ENCODE measurements around the gene ZNF783. TPM values are rescaled to one million over a fixed set of nuclear protein-coding genes. Genes with fewer than 3 reads are reported as not detected.
A peak's percentile ranks its signal among the peaks of the same experiment; 100 is the strongest.

Gene ZNF783
- total RNA-seq, 1 experiment from 2014 or later, result 9.9 TPM

GRCh38 chr7:149284850-149285585, 23.0 kb downstream of the ZNF783 start (continued):
- 0 out of 2 replicates have a peak, but pooled peaks have one; percentile 29 for TF ChIP-seq ZNF532 (CRISPR knock-in tag; IDR thresholded peaks at IDR 0.05; ENCODE audit: borderline replicate concordance)
- no peak for TF ChIP-seq PRDM15 (CRISPR knock-in tag; IDR thresholded peaks at IDR 0.05)
- no peak for TF ChIP-seq ZNF396 (CRISPR knock-in tag; IDR thresholded peaks at IDR 0.05; ENCODE audit: borderline replicate concordance)
- 0 out of 2 replicates have a peak, but pooled peaks have one; percentile 33 for TF ChIP-seq ZNF232 (CRISPR knock-in tag; IDR thresholded peaks at IDR 0.05)
- TF ChIP-seq STAT6 (CRISPR knock-in tag; conservative IDR thresholded peaks at IDR 0.05; ENCODE audit: low read depth), result 0 out of 2 replicates have a peak, but pooled peaks have one; percentile 43
- TF ChIP-seq ATF3 (CRISPR knock-in tag; conservative IDR thresholded peaks at IDR 0.05), result no peak
- no peak for TF ChIP-seq GTF2I (CRISPR knock-in tag; conservative IDR thresholded peaks at IDR 0.05)
- TF ChIP-seq HMGA2 (CRISPR knock-in tag; IDR thresholded peaks at IDR 0.05), result no peak
- no peak; the same call in 1 of the 2 replicates for TF ChIP-seq ZNF121 (CRISPR knock-in tag; IDR thresholded peaks at IDR 0.05)
- no peak for TF ChIP-seq NR3C1 (CRISPR knock-in tag; conservative IDR thresholded peaks at IDR 0.05; ENCODE audit: low read depth)
- TF ChIP-seq JUN (CRISPR knock-in tag; IDR thresholded peaks at IDR 0.05), result 0 out of 2 replicates have a peak, but pooled peaks have one; percentile 16
- TF ChIP-seq NR2C2 (CRISPR knock-in tag; IDR thresholded peaks at IDR 0.05), result no peak
- TF ChIP-seq PREB (CRISPR knock-in tag; IDR thresholded peaks at IDR 0.05; ENCODE audit: borderline replicate concordance), result no peak
- TF ChIP-seq SMAD4 (CRISPR knock-in tag; IDR thresholded peaks at IDR 0.05), result no peak
- no peak for TF ChIP-seq JAZF1 (CRISPR knock-in tag; IDR thresholded peaks at IDR 0.05)
- no peak for TF ChIP-seq IRF1 (CRISPR knock-in tag; IDR thresholded peaks at IDR 0.05)
- TF ChIP-seq CREM (CRISPR knock-in tag; IDR thresholded peaks at IDR 0.05), result peak; percentile 72; the same call in 1 of the 2 replicates
- TF ChIP-seq GRHL2 (CRISPR knock-in tag; IDR thresholded peaks at IDR 0.05; ENCODE audit: insufficient replicate concordance, severe bottlenecking), result no peak
- TF ChIP-seq ZNF671 (CRISPR knock-in tag; IDR thresholded peaks at IDR 0.05), result no peak; the same call in 1 of the 2 replicates
- no peak for TF ChIP-seq AR (CRISPR knock-in tag; IDR thresholded peaks at IDR 0.05)
